Endothelial cell of umbilical vein (primary cell): ENCODE measurements around the gene ANXA2.

Experiments used
- CTCF ChIP-seq, 2 donors: IDR thresholded peaks; 1 replicate in 1 of 2; 2 replicates in 1 of 2; pipeline ENCODE4 v1.5.1; 2011; ENCODE audit warnings: low read length in 2 of 2, mild to moderate bottlenecking in 2 of 2, moderate library complexity in 2 of 2, control low read depth in 1 of 2, inconsistent platforms in 1 of 2, low read depth in 1 of 2; ENCODE audit not compliant: insufficient read depth in 1 of 2; ENCODE audit errors: extremely low read depth in 1 of 2
- EZH2 ChIP-seq: IDR thresholded peaks from 2 replicates; pipeline ENCODE4 v1.6.1; 2012; ENCODE audit warnings: borderline replicate concordance, low read depth, mild to moderate bottlenecking, moderate library complexity, low read length, inconsistent platforms; ENCODE audit not compliant: severe bottlenecking
- JUN ChIP-seq: IDR thresholded peaks from 2 replicates; pipeline ENCODE4 v1.6.1; 2011; ENCODE audit warnings: borderline replicate concordance, low read depth; ENCODE audit not compliant: insufficient read length, insufficient read depth
- MAX ChIP-seq: IDR thresholded peaks from 2 replicates; pipeline ENCODE4 v1.6.1; 2011; ENCODE audit not compliant: insufficient read depth, insufficient read length
- MYC ChIP-seq: IDR thresholded peaks from one replicate; pipeline ENCODE4 v1.6.1; 2011; ENCODE audit warnings: mild to moderate bottlenecking, low read depth, low read length
- POLR2A ChIP-seq: IDR thresholded peaks from 2 replicates; pipeline ENCODE4 v1.6.1; 2012; ENCODE audit warnings: low read depth, mild to moderate bottlenecking, control low read depth, low read length
- POLR2AphosphoS5 ChIP-seq: IDR thresholded peaks from 2 replicates; pipeline ENCODE4 v1.6.1; 2012; ENCODE audit warnings: low read depth, mild to moderate bottlenecking, control low read depth, low read length, moderate library complexity; ENCODE audit not compliant: insufficient read depth

GRCh38 chr15:60358935-60359682 lies 38.7 kb downstream of the ANXA2 start:
- TF ChIP-seq POLR2A = no peak
- no peak for TF ChIP-seq CTCF (IDR thresholded peaks at IDR 0.05; ENCODE audit: extremely low read depth in 1 of 2, insufficient read depth in 1 of 2, low read depth in 1 of 2, low read length in 2 of 2)
- no peak for TF ChIP-seq JUN
- no peak for TF ChIP-seq POLR2AphosphoS5
- TF ChIP-seq MAX = no peak
- TF ChIP-seq EZH2 = no peak
- TF ChIP-seq MYC = no peak
